ENCODE results near the gene ZNF836. TPM values are rescaled to one million over a fixed set of nuclear protein-coding genes. Genes with fewer than 3 reads are reported as not detected.
A peak's percentile ranks its signal among the peaks of the same experiment; 100 is the strongest.
"Not testable (repeated sequence)": the region's sequence is repeated elsewhere in the genome, so short reads cannot be mapped to it uniquely, and the experiment has no call there.

ZNF836 gene
- total and polyA plus RNA-seq, 2 experiments from 2014 or later: 7.3 to 9.4 TPM

- Histone ChIP-seq H3K9me3 (ENCODE audit: low read depth) (no peaks in the 10 kb centered on the region), H3K4me3 (no peak overlapping the region), H3K4me1 (ENCODE audit: low read depth) (no peaks in the 10 kb centered on the region), H3K27ac (no peak overlapping the region), H3K27me3 (no peaks in the 10 kb centered on the region), H3K36me3 (peaks cover 87% of the 10 kb centered on the region)
- DNase-seq (ENCODE audit: low read depth in 1 of 2, low spot score in 1 of 2): no peak
- TF ChIP-seq CTCF (IDR thresholded peaks at IDR 0.05; ENCODE audit: low read depth, low read length): no peak
Measured at GRCh38 chr19:52214241-52214640, 42.8 kb upstream of the ZNF836 start.

GRCh38 chr19:52212572-52213255 is 41.3 kb upstream of the ZNF836 start:
- Histone ChIP-seq H3K9me3 (ENCODE audit: low read depth) (no peaks in the 10 kb centered on the region), H3K27me3 (no peaks in the 10 kb centered on the region), H3K36me3 (peaks cover 72% of the 10 kb centered on the region), H3K27ac (no peak overlapping the region), H3K4me3 (no peak overlapping the region), H3K4me1 (ENCODE audit: low read depth) (no peaks in the 10 kb centered on the region)
- TF ChIP-seq CTCF (IDR thresholded peaks at IDR 0.05; ENCODE audit: low read depth, low read length): no peak
- DNase-seq (ENCODE audit: low read depth in 1 of 2, low spot score in 1 of 2): no peak

GRCh38 chr19:52211926-52212571 is 40.6 kb upstream of the ZNF836 start:
- Histone ChIP-seq H3K4me3 (no peak overlapping the region), H3K27me3 (no peaks in the 10 kb centered on the region), H3K9me3 (ENCODE audit: low read depth) (no peaks in the 10 kb centered on the region), H3K36me3 (peaks cover 65% of the 10 kb centered on the region), H3K4me1 (ENCODE audit: low read depth) (no peaks in the 10 kb centered on the region), H3K27ac (no peak overlapping the region)
- DNase-seq (ENCODE audit: low read depth in 1 of 2, low spot score in 1 of 2): no peak
- no peak for TF ChIP-seq CTCF (IDR thresholded peaks at IDR 0.05; ENCODE audit: low read depth, low read length)

DNA sequence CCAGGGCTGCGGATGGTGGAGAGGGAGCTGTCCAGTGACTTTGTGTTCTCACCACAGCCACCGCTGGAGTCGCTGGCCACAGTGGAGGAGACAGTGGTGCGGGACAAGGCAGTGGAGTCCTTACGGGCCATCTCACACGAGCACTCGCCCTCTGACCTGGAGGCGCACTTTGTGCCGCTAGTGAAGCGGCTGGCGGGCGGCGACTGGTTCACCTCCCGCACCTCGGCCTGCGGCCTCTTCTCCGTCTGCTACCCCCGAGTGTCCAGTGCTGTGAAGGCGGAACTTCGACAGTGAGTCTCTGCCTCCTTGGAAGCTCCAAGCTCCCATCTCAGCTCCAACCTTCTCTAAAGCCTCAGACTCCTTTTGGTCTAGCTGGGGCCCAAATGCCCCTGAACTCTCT is 39.8 kb upstream of the ZNF836 start:
- H3K27me3 ChIP-seq: no peaks in the 10 kb centered on the region
- DNase-seq (ENCODE audit: low read depth in 1 of 2, low spot score in 1 of 2): no peak
- H3K4me1 ChIP-seq (ENCODE audit: low read depth): no peaks in the 10 kb centered on the region
- no peaks in the 10 kb centered on the region for H3K9me3 ChIP-seq (ENCODE audit: low read depth)
- peaks cover 64% of the 10 kb centered on the region for H3K36me3 ChIP-seq
- no peak for TF ChIP-seq CTCF (IDR thresholded peaks at IDR 0.05; ENCODE audit: low read depth, low read length)
- no peak overlapping the region for H3K27ac ChIP-seq
- no peak overlapping the region for H3K4me3 ChIP-seq

DNA sequence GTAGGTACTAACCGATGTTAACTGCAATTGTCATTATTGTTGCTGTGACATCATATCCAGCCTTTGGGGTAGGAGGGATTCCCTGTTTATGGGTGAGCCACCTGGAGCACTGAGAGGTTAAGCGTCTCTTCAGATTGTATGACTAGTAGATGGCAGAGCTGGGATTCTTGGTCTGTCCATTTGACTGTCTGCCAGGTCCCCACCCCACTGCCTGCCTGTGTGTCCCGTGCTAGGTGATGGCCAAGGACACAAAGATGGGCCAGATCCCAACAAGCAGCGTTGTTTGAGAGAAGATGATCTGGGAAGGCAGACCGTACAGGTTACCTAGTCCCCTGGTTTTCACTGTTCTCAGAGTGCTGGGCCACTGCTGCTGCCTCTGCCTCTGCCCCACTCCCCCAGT is 35.1 kb upstream of the ZNF836 start:
- Histone ChIP-seq H3K27ac (no peak overlapping the region), H3K36me3 (peaks cover 55% of the 10 kb centered on the region), H3K4me3 (no peak overlapping the region), H3K27me3 (no peaks in the 10 kb centered on the region), H3K9me3 (ENCODE audit: low read depth) (no peaks in the 10 kb centered on the region), H3K4me1 (ENCODE audit: low read depth) (no peaks in the 10 kb centered on the region)
- TF ChIP-seq CTCF (IDR thresholded peaks at IDR 0.05; ENCODE audit: low read depth, low read length): no peak
- no peak for DNase-seq (ENCODE audit: low read depth in 1 of 2, low spot score in 1 of 2)

GRCh38 chr19:52200755-52201391 is 29.5 kb upstream of the ZNF836 start:
- not testable (repeated sequence) for H3K27me3 ChIP-seq; H3K4me3 ChIP-seq; H3K4me1 ChIP-seq (ENCODE audit: low read depth); H3K9me3 ChIP-seq (ENCODE audit: low read depth); DNase-seq (ENCODE audit: low read depth in 1 of 2, low spot score in 1 of 2)
- Histone ChIP-seq H3K27ac (peak overlapping the region; percentile 68), H3K36me3 (peaks cover 50% of the 10 kb centered on the region)
